K562 (cell line): ENCODE measurements around the gene RRH. TPM values are rescaled to one million over a fixed set of nuclear protein-coding genes. Genes with fewer than 3 reads are reported as not detected.

Source experiments
- ETS2 ChIP-seq: IDR thresholded peaks from 2 replicates; pipeline ENCODE4 v1.6.1; 2016; ENCODE audit warnings: borderline replicate concordance, missing genetic modification characterization, mild to moderate bottlenecking, moderate library complexity, missing compliant biosample characterization; ENCODE audit not compliant: poor library complexity, severe bottlenecking
- GABPB1 ChIP-seq: sonication (generic); formaldehyde crosslinking; IDR thresholded peaks from 2 replicates; pipeline ENCODE4 v1.8.0; 2022; ENCODE audit warnings: mild to moderate bottlenecking, missing genetic modification reagents
- HDAC6 ChIP-seq: IDR thresholded peaks from 2 replicates; pipeline ENCODE4 v1.6.1; 2012; ENCODE audit warnings: low read depth, mild to moderate bottlenecking, control low read depth, inconsistent platforms, low read length, moderate library complexity
- HDGF ChIP-seq: fragments of 450-650 bp; IDR thresholded peaks from 2 replicates; pipeline ENCODE4 v1.6.1; 2016
- MCM7 ChIP-seq, 2 experiments: fragments of 450-650 bp; IDR thresholded peaks; 2 replicates each; pipeline ENCODE4 v1.6.1; 2016 to 2018
- MXI1 ChIP-seq: IDR thresholded peaks from 2 replicates; pipeline ENCODE4 v1.6.1; 2011; ENCODE audit warnings: low read depth, mild to moderate bottlenecking, improper control_type of control experiment, low read length
- PHB ChIP-seq: fragments of 250-450 bp; sonication (Bioruptor Pico); IDR thresholded peaks from 2 replicates; pipeline ENCODE4 v1.5.0; 2021
- REST ChIP-seq, 2 experiments: fragments of 450-650 bp; formaldehyde crosslinking in 1 of 2; IDR thresholded peaks; 2 replicates each; pipeline versions ENCODE4 v1.4.0 to v1.6.1; 2014 to 2020; ENCODE audit warnings: mild to moderate bottlenecking in 2 of 2, borderline replicate concordance in 1 of 2, low read depth in 1 of 2
- SAFB ChIP-seq: fragments of 200-400 bp; formaldehyde crosslinking; IDR thresholded peaks from 2 replicates; pipeline ENCODE4 v1.6.1; 2017; ENCODE audit warnings: low read depth, low read length, borderline replicate concordance
- SMAD2 ChIP-seq: fragments of 150-350 bp; IDR thresholded peaks from 2 replicates; pipeline ENCODE4 v1.6.1; 2014; ENCODE audit warnings: low read depth, mild to moderate bottlenecking, low read length
- SMARCB1 ChIP-seq: IDR thresholded peaks from 2 replicates; pipeline ENCODE4 v1.6.1; 2011; ENCODE audit warnings: improper control_type of control experiment, low read depth; ENCODE audit not compliant: insufficient read length
- SRF ChIP-seq, 2 experiments: fragments of 250-450, 450-650 bp in 1 of 2; sonication (Bioruptor Pico) in 1 of 2; sonication (generic) in 1 of 2; formaldehyde crosslinking; IDR thresholded peaks; 2 replicates each; pipeline versions ENCODE4 v1.5.0 to v1.5.1; 2020 to 2022; ENCODE audit warnings: mild to moderate bottlenecking in 1 of 2, missing genetic modification reagents in 1 of 2
- SRSF7 ChIP-seq: fragments of 200-400 bp; formaldehyde crosslinking; optimal IDR thresholded peaks from 2 replicates; pipeline ENCODE3; 2017; ENCODE audit warnings: mild to moderate bottlenecking, low read depth, low read length
- STAT5B ChIP-seq: fragments of 250-450 bp; sonication (Bioruptor Pico); IDR thresholded peaks from 2 replicates; pipeline ENCODE4 v1.8.0; 2021; ENCODE audit warnings: mild to moderate bottlenecking, inconsistent platforms
- ZBTB1 ChIP-seq: sonication (generic); formaldehyde crosslinking; IDR thresholded peaks from 2 replicates; pipeline ENCODE4 v1.8.1; 2023; ENCODE audit warnings: missing genetic modification reagents, low read depth, mild to moderate bottlenecking, borderline replicate concordance
- ZNF512 ChIP-seq: IDR thresholded peaks from 2 replicates; pipeline ENCODE4 v1.6.1; 2016; ENCODE audit warnings: missing genetic modification characterization, missing compliant biosample characterization
- ZNF551 ChIP-seq: fragments of 250-450 bp; sonication (Bioruptor Pico); IDR thresholded peaks from 2 replicates; pipeline ENCODE4 v1.5.0; 2021; ENCODE audit warnings: mild to moderate bottlenecking, moderate library complexity
- ZNF583 ChIP-seq: fragments of 250-450 bp; sonication (Bioruptor Pico); IDR thresholded peaks from 2 replicates; pipeline ENCODE4 v1.4.0; 2020
- ZNF766 ChIP-seq: fragments of 200-800 bp; sonication (Bioruptor generic); conservative IDR thresholded peaks from 2 replicates; pipeline ENCODE4 v1.6.1; 2016; ENCODE audit warnings: missing genetic modification characterization, missing compliant biosample characterization
- polyA plus RNA-seq, 8 experiments: library from polyadenylated mRNA; depleted of rRNA in 4 of 8; stranded (reverse) in 5 of 8; unstranded in 3 of 8; fragments of >200 nt; fragmentation: Nextera tagmentation in 2 of 8; fragmentation: Illumina TruSeq in 1 of 8; extraction: Ambion mirVana in 2 of 8; extraction: Trizol in 1 of 8; gene quantifications; 2 replicates each; pipeline versions ENCODE4 v1.2.1 to v1.2.3, GENCODE V29; 2011 to 2014; ENCODE audit warnings: inconsistent platforms in 1 of 8, missing spikeins in 1 of 8
- total RNA-seq, 7 experiments: library from RNA; depleted of rRNA in 6 of 7; stranded (reverse); fragments of >200 nt in 6 of 7; fragmentation: Illumina TruSeq in 2 of 7; extraction: Trizol in 2 of 7; gene quantifications; 2 replicates each; pipeline versions ENCODE4 v1.2.1 to v1.2.3, GENCODE V29; 2011 to 2021; ENCODE audit warnings: low replicate concordance in 1 of 7

The RRH gene
- total and polyA plus RNA-seq, 9 of the 15 experiments (the other 6 are each of a cell fraction or from before 2014, with no cell fraction given): 0.04 to 0.31 (median 0.12) TPM; not detected in 3

- TF ChIP-seq REST (IDR thresholded peaks at IDR 0.05; ENCODE audit: borderline replicate concordance): no peak
- no peak for TF ChIP-seq REST (CRISPR knock-in tag; IDR thresholded peaks at IDR 0.05; ENCODE audit: low read depth)
- TF ChIP-seq ETS2: no peak
- TF ChIP-seq SMAD2: no peak
- TF ChIP-seq ZNF583 (CRISPR knock-in tag): no peak
- no peak for TF ChIP-seq MCM7 (IDR thresholded peaks at IDR 0.05)
- TF ChIP-seq ZNF766 (CRISPR knock-in tag): 0 out of 2 replicates have a peak, but pooled peaks have one; percentile 45
- TF ChIP-seq ZNF512 (tag): no peak
- no peak for TF ChIP-seq SRSF7
- 0 out of 4 replicates have a peak, but pooled peaks of 1 of the 2 experiments have one; percentile 66 for TF ChIP-seq SRF (CRISPR knock-in tag; IDR thresholded peaks at IDR 0.05)
- no peak for TF ChIP-seq PHB (CRISPR knock-in tag)
- TF ChIP-seq HDAC6: no peak
- TF ChIP-seq STAT5B (CRISPR knock-in tag): no peak
- no peak for TF ChIP-seq ZNF551 (CRISPR knock-in tag)
- TF ChIP-seq GABPB1: peak; percentile 93
- TF ChIP-seq MXI1: peak; percentile 93
- no peak for TF ChIP-seq ZBTB1 (CRISPR knock-in tag)
- TF ChIP-seq SAFB: no peak
- no peak for TF ChIP-seq SMARCB1
- TF ChIP-seq HDGF: no peak
Observed at GRCh38 chr4:109815151-109816081, 12.4 kb upstream of the RRH start, which contains the start of gene GAR1 (continued).
